GM19043 (cell line): ENCODE measurements around the gene CCDC186.
A peak's percentile ranks its signal among the peaks of the same experiment; 100 is the strongest.

Experiments
- ATAC-seq: cut with Tn5 transposase; IDR thresholded peaks from one replicate; pipeline ENCODE4 v1.9.1; 2021; ENCODE audit warnings: low read depth; ENCODE audit not compliant: unreplicated experiment

The CCDC186 gene

GRCh38 chr10:114173921-114174694, at the start of gene CCDC186:
TSS of gene CCDC186 (minus strand) at chr10:114174203. CDS start at chr10:114163268, 10,935 bp downstream.
- ATAC-seq, result peak; percentile 96

- no peak for ATAC-seq
Observed at GRCh38 chr10:114223066-114223465, 49.1 kb upstream of the CCDC186 start.

GRCh38 chr10:114221235-114221634, 47.2 kb upstream of the CCDC186 start:
- no peak for ATAC-seq

GRCh38 chr10:114220281-114220680, 46.3 kb upstream of the CCDC186 start:
- ATAC-seq, result no peak

GRCh38 chr10:114215033-114215432, 41.0 kb upstream of the CCDC186 start:
- no peak for ATAC-seq

- no peak for ATAC-seq
Observed at GRCh38 chr10:114212153-114212552, 38.1 kb upstream of the CCDC186 start.

GRCh38 chr10:114208351-114208750, 34.3 kb upstream of the CCDC186 start:
- no peak for ATAC-seq

- no peak for ATAC-seq
Observed at GRCh38 chr10:114207349-114207748, 33.3 kb upstream of the CCDC186 start.

- ATAC-seq, result no peak
Observed at GRCh38 chr10:114206902-114207301, 32.9 kb upstream of the CCDC186 start.

GRCh38 chr10:114202812-114203211, 28.8 kb upstream of the CCDC186 start:
- ATAC-seq, result no peak

GRCh38 chr10:114199239-114199638, 25.2 kb upstream of the CCDC186 start:
- ATAC-seq, result no peak

GRCh38 chr10:114195079-114195478, 21.1 kb upstream of the CCDC186 start:
- peak; percentile 93 for ATAC-seq

GRCh38 chr10:114189700-114190099, 15.7 kb upstream of the CCDC186 start:
- no peak for ATAC-seq

- ATAC-seq, result no peak
Observed at GRCh38 chr10:114188900-114189299, 14.9 kb upstream of the CCDC186 start.

GRCh38 chr10:114188001-114188400, 14.0 kb upstream of the CCDC186 start:
- ATAC-seq, result no peak

GRCh38 chr10:114184276-114184675, 10.3 kb upstream of the CCDC186 start:
- ATAC-seq, result no peak

- no peak for ATAC-seq
Observed at GRCh38 chr10:114183563-114183962, 9.6 kb upstream of the CCDC186 start.

- no peak for ATAC-seq
Observed at GRCh38 chr10:114181971-114182370, 8.0 kb upstream of the CCDC186 start.

- ATAC-seq, result no peak
Observed at GRCh38 chr10:114180937-114181336, 6.9 kb upstream of the CCDC186 start.

GRCh38 chr10:114179747-114180146, 5.7 kb upstream of the CCDC186 start:
- ATAC-seq, result no peak

GRCh38 chr10:114179148-114179547, 5.1 kb upstream of the CCDC186 start, which contains the start of gene TDRD1:
TSS of gene TDRD1 (plus strand) at chr10:114179353. CDS start at chr10:114187832, 8,479 bp downstream.
- no peak for ATAC-seq

GRCh38 chr10:114176511-114176910, 2.5 kb upstream of the CCDC186 start:
- no peak for ATAC-seq
